CD4-positive, alpha-beta T cell treated with Interleukin-15 for 4 hours (primary cell): Measurements from ENCODE around the gene SKAP1.
A peak's percentile ranks its signal among the peaks of the same experiment; 100 is the strongest.
"Not testable (repeated sequence)": the region's sequence is repeated elsewhere in the genome, so short reads cannot be mapped to it uniquely, and the experiment has no call there.

ENCODE experiments used
- DNase-seq: peaks from one replicate; pipeline ENCODE4 v3.0.0-alpha.2; 2020; ENCODE audit warnings: low spot score

Gene SKAP1

DNA sequence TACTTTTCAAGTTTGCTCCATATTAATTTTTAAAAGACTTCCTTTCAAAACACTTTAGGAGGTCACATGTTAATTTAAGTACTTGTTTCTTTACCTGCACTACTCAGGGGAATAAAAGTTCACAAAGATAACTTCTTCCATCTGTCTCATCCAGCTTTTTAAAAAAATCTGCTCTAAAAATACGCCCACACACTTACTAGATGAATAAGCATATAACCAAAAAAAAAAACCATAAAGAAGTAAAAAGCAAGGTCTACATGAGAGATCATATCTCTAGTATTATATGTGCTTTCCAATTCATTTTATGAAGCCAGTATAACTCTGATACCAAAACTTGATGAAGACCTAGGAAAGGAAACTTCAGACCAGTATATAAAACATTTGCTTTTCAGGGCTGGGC, 17.2 kb downstream of the SKAP1 start:
- peak; percentile 13 for DNase-seq

DNA sequence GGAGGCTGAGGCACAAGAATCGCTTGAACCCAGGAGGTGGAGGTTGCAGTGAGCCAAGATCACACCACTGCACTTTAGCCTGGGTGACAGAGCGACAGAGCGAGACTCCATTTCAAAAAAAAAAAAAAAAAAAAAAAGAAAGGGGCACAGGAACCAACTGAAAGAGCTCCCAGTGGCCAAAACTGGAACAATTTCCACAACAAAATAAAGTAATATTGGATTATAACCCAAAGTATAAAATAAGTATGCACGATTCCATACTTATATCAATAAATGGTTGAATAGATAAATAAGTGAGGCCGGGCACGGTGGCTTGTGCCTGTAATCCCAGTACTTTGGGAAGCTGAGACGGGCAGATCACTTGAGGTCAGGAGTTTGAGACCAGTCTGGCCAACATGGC, 19.2 kb downstream of the SKAP1 start:
- DNase-seq: not testable (repeated sequence)

DNA sequence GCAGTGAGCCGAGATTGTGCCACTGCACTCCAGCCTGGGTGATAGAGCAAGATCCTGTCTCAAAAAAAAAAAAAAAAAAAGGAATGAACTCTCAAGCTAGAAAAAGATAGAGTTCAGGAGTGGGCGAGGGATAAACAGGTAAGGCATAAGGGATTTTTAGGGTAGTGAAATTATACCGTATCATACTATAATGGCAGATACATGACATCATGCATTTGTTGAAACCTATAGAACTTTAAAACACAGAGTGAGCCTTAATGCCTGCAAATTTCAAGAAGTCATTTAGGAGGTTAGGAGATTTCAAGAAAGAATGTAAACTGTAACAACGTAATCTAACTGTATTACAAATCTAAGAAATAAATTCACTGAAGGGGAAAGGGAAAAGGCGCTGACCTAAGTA, 20.4 kb downstream of the SKAP1 start:
- DNase-seq: no peak

DNA sequence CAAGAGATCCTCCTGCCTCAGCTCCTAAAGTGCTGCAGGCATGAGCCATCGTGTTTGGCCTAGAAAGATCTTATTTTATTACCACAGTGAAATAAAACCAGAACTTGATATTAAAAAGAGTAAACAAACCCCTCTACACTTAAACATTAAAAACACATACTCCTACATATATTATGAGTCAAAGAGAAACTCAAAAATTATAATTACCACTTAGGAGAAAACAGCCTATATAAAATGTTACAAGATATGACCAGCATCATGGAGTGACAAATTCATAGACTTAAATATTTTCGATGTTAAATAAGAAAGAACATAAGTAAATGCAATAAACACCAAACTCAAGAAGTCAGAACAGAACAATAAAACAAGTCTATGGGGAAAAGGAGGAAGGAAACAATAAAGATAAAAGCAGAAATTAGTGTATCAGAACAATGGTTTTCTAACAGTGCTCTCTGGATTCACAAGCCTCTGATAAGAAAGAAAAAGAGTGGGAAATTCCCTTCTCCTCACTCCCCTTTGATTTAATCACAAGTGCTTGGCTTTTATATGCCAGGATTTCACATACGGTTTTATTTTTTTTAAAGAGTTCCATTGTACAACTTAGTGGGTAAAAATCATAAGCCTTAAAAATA, 23.0 kb downstream of the SKAP1 start:
- DNase-seq: no peak

DNA sequence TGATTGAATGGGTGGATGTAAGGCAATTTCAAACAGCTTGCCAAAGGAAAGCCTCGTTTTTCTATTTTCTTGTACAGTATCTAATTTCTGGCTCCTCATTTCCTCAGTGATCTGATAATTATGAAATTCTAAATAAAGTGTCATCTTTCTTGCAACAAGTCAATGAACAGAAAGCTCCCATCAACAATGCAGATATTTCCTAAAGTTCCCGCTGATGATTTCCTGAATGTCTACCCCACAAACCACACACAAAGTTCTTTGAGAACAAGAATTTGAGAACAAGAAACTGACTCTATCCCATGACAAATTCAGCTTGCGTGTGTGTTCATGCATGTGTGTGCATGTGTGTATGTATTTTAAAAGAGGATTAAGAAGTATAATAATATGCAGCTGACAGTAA, 35.2 kb downstream of the SKAP1 start:
- no peak for DNase-seq

DNA sequence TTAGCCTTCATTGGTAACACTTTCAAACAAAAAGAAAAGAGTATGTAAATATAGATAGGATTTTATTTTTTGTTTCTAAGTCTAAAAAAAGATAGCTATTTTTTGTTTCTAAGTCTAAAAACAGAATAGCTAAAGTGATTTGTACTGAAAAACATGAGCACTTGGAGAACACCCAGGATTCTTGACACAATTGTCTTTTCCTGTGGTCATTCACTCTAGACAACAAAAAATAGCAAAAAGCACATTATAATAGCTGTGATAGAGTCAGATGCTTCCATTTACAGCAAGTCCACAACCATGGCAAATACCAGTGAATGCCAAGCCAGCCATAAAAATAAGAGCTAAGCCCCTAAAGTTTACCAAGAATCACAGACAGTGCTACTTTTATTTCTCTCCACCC, 36.7 kb downstream of the SKAP1 start:
- no peak for DNase-seq

DNA sequence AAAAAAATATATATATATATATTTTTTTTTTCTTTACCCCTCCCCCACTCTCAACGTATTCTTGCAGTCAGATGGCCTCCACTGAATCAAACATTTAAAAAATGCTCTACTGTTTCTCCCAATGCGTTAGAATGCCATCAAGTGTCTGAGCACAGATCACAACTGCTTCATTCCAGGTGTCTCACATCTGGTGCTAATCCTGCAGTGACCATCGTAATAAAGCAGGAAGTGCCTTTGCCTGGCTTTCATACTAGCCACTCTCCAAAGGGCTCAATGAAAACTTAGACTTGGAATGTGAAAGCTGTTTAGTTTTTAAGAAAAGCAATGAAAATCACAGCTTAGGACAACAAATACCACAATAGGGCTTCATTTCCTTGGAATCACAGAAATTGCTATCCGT, 37.2 kb downstream of the SKAP1 start:
- no peak for DNase-seq

DNA sequence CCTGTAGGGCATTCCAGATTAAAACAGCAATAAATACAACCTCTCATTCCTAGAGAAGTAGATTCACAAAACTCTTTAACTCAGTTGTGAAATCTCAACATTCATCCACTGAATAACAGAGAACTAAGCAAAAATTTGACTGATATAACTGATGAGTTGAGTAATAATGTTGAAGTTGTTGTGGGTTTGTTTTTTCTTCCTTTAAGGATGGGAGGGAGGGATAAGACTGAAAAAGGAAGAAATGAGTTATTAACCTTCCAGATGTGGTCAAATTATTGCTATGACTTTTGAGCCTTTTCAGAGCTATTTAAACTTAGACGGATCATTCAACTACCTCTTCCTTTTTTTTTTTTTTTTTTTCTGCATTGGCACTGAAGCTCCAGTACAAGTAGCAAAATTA, 38.6 kb downstream of the SKAP1 start:
- DNase-seq: no peak

DNA sequence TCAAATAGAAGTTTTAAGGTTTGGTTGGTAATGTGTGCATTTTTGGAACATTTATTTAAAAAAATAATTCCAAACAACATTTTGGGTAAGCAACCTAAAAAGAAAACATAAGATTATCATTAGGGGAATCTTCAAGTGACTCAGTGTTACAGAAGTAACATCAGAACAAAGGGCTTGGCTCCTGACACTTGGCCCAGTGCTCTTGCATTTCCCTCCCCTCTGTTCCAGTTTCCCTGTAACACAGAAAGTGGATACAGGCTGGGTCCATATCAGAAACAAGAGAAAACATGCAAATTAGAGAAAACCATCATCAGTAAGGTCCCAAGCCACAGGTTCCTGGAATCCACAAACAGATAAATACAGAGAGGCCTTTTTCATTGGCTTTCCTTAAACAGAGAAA, 40.1 kb downstream of the SKAP1 start:
- no peak for DNase-seq

DNA sequence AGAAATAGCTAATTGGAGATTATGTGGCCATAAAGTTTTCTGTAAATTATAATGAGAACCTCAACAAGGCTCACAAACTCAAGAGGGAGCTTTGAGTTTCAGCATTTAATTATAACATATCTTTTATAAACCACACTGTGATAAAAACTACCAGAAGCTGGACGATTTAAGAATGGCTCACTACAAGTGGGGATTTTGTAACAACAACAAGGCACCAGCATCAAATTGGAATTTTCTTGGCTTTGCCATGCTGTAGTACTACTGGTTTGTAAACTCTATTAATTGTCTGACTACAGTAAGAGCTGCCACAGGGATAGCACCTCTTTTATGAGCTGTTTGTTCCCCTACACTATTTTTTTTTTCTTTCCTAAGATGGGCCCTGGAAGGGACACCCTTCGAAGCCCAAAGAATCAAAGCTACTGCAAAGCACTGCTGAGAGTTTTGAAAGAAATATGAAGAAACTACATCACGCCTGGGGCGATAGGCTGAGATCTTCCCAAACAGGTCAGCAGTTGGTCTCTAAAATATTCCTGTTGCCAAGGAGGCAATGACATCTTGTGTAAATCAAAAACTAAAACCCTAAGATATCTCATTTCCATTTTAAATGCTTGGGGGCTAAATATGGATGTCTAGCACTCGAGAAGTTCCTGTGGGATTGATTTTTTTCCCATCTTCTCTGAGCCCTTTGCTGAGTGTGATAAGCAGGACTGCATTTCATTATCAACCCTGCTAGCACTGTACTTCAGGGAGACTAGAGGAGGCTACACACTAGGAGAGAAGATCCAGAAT, 40.9 kb downstream of the SKAP1 start:
- no peak for DNase-seq

DNA sequence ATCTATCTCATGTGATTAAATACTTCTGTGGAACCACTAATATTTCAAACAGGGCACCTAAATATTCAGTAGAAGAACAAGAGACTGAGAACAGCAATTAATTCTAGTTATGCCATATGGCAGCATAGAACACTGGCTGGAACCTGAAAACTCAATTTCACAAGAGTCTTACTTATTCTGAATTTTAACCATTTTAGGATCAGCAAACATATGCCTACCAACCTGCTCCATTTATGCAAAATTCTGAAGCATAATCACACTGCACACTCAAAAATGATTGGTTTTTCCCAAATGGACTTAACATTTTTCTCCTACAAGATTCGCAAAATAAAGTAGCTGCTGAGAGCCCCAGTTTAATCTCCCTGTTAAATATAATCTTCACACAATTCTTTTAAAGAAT, 43.2 kb downstream of the SKAP1 start:
- no peak for DNase-seq

DNA sequence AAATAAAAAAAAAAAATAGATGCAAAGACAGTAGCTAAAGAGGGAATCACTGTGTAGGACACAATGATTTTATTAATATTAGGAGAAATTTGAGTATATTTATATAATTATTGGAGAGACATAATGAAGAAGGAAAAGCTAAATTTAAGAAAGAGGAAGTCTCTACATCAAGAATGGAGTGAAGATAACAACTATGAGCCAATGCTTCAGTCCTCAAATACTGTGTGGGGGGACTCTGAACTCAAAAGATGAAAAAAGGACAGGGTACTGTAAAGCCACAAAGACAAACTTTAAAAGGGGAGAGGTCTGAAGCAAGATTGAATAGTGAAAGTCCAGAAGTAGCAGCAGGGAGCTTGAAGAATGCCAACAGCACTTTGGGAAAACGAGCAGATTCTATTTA, 44.7 kb downstream of the SKAP1 start:
- no peak for DNase-seq

DNA sequence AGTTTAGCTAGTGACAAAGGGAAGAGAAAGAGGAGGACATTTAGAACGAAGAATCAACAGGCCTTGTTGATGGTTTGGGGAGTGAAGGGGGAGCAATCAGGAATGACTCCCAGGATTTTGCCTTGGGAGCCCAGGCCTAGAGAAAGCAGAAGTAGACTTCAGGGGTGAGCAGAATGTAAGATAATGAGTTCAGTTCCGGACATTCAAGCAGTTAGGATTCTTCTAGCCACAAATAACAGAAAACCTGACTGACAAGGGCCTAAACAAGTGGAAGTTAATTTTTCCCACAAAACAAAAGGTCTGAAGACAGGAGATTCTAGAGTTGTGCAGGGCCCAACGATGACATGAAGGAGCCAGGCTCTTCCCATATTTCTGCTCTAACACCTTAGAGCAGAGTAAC, 45.9 kb downstream of the SKAP1 start:
- no peak for DNase-seq

DNA sequence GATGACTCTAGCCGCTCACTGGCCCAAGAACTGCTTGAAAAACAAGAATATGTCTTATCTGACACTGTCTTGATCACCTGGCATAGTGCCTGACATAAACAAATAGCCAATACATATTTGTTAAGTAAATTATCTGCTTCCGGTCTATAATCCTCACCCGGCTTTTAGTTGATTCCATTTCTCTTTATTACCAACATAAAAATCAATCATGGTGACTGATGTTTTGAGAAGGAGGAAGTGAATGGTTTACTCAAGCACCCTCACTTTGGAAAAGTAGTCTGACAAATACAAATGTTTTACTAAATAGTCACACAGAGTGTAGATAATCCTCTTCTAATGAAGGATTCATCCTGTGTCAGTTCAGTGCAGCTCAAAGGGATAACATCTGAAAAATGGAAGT, 47.0 kb downstream of the SKAP1 start:
- no peak for DNase-seq

DNA sequence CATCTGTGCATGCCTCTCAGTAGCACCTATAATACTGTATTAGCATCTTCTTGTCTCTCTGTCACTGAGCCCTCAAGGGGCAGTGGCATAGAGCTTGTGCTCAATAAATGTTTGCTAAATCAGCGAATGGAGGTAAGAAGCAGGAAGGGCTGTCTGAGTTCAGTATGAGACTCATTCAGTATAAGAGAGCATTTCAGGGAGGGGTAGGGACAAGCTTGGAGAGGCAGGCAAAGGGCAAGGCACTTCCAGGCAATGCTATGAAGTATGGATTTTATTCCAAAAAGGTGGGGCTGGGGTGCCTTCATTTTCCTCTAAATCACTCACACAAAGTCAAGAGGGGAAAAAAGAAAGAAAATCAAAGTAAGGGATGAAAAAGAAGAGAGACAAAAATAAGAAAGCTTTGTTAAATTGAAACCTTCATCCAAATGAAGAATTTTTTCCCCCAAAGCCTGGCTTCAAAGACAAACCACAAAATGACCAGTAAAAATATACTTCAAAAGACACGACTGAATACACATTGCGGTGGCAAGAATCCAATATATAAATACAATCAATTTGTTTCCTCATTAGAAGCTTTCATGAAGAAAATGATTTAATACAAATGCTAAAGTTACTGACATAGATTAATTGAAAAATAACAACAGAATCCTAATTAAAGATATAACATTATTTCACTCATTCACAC, 51.2 kb downstream of the SKAP1 start:
- no peak for DNase-seq

DNA sequence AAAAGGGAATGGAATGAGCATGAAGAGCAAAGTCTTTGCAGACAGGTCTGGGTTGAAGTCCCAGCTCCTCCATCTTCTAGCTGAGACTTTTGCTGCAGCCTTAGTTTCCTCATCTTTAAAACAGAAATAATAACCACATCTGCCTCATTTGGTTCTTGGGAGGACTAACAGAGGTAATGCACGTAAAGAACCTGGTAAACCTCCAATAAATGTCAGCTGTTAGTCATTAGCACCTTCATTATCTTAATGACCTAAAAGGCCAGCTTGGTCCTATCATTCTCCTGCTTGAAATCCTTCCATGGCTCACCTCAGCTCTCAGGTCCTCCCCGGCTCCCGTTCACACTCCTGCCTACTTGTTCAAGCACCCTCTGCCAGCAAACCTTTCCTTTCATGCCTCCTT, 51.8 kb downstream of the SKAP1 start:
- DNase-seq: no peak

DNA sequence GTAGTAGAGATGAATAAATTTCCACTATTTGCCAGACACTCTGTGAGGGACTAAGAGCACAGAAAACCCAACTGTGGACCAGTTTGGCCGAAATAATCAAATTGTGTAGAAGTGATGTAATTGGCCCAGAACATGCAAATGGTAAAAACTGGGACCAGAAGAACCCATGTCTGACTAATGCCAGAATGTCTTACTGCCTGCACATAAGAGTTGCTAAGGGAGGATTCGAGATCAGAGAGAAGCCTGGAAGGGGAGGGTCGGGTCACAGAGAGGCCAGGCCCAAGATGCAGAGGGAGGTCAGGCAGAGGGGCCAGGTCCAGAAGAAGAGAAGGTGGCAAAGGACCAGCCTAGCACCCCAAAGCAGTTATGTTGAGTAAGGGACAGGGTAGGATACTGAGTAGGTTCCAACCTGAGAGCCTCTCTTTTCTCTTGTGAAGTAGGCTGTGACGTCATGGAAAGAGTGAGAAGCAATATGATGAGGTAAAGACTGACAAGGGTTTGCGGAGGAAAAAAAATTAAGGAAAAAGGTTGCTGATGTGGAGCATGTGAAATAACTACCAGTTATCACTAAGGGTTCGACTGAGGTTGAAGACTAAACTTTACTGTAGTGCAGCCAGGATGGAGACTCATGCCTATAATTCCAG, 53.2 kb downstream of the SKAP1 start:
- DNase-seq: no peak

DNA sequence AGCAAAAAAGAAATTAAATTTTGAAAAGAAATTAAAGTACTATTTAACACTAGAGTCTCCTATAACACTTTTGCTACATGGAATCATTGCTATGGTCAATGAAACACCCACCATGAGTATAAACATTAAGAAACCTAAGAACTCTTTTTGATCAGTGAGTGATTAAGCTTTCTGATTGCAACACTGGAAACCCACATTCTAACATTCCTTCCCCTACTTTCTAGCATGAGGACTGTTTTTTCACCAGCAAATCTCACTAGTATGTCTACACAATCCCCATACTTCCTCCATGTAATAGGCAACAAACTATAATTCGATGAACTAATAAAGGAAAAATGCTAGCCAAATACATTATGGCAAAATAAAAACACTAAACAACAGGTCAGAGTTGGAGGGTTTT, 54.7 kb downstream of the SKAP1 start:
- DNase-seq: no peak

DNA sequence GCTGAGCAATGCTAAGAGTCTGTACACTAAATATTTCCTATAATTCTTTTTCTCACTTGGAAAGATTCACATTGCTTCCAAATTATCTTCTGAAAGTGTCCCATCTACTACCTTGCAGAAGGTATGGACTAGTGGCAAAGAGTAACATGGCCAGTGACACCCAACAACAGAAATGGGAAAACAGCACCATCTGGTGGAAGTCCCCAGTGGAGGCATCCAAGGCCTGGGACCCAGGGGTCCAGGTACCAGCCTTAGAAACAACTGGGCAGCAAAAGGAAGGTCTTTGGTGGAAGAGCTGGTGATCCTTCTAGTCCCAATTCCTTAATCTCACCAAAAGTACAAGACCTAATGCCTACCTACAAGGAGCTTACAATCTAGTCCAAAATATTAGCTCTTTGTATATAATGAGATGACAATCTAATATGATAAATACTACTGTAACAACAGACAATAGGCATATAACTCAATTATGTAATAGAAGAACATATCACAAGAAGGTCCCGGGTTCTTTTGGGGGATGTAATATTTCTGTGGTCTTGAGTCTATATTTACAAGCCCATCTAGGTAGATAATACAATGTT, 55.3 kb downstream of the SKAP1 start:
- peak; percentile 46 for DNase-seq

DNA sequence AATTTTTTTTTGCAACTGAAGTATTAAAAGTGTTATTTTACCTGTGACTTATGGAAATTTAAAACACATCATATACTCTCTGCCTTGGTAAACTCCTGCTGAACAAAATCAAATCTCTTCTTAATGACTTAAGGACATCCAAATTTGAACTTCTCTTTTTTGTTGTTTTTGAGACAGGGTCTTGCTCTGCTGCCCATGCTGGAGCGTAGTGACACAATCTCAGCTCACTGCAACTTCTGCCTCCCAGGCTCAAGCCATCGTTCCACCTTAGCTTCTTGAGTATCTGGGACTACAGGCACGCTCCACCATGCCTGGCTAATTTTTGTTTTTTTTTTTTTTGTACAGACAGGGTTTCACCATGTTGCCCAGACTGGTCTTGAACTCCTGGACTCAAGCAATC, 56.1 kb downstream of the SKAP1 start:
- no peak for DNase-seq

DNA sequence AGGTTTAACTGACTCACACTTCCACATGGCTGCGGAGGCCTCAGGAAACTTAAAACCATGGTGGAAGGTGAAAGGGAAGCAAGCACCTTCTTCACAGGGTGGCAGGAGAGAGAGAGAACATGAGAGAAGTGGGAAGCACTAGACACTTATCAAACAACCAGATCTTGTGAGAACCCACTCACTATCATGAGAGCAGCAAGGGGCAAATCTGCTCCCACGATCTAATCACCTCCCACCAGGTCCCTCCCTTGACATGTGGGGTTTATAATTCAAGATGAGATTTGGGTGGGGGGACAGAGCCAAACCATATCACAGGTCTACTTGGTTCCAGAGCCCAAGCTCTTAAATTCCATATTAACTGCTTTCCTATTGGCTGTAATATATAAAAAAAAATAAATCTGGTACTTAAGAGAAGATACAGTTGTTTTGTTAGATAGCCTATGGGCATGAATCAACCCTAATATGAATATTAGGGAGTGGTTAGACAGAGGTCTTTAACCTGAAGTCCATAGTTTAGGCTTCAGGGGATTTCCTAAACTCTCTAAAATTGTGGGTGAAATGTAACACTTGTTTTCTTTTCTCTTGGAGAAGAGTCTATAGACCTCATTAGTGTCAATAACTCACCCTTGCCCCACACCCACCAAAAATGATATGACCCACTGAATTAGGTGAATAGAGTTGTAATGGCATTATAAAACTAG, 56.7 kb downstream of the SKAP1 start:
- no peak for DNase-seq

DNA sequence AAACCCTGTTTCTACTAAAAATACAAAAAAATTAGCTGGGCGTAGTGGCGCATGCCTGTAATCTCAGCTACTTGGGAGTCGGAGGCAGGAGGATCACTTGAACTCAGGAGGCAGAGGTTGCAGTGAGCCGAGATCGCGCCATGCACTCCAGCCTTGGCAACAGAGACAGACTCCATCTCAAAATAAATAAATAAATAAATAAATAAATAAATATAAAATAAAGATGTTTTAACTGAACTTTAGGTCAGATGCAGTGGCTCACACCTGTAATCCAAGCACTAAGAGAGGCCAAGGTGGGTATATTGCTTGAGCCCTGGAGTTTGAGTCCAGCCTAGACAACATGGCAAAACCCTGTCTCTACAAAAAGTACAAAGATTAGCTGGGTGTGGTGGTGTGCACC, 61.0 kb downstream of the SKAP1 start:
- not testable (repeated sequence) for DNase-seq
